DLD1 (cell line): ENCODE measurements around the gene ENSA.
"Not testable (repeated sequence)": the region's sequence is repeated elsewhere in the genome, so short reads cannot be mapped to it uniquely, and the experiment has no call there.

Experiments used
- in situ Hi-C: cut with HindIII; loops from 2 replicates; pipeline ENCODE4 v1.10.0; 2017; ENCODE audit warnings: low sequenced_read_pairs

ENSA gene

DNA sequence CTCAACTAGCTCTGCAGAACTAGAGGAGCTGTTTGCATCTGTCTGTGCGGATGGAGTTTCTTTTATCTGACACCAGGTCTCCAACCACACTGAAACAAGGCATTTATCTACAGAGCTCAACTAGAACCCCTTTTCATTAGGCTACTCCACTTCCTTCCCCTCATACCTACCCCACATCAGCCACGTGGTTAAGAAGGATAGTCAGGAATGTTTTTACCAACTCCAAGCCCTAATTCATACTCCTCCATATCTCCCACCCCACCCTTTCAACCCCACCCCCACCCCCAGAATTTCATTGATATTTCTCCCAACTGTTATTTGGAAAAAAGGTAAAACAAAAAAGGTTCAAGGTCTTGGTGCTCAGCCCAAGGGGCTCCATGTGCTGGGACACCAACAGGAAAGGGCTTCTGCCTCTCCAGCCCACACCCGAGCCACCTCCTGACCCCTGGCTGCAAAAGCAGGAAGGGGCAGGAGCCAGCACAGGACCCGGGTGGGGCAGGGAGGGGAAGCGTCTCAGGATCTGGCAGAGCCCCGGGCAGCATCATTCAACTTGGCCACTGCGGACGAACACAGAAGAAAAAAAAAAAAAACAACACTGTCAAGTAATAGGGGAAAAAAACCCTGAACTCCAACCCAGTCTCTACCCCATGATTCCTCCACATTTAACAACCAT lies 7.0 kb downstream of the ENSA start:
- in situ Hi-C loops: no loop called here

DNA sequence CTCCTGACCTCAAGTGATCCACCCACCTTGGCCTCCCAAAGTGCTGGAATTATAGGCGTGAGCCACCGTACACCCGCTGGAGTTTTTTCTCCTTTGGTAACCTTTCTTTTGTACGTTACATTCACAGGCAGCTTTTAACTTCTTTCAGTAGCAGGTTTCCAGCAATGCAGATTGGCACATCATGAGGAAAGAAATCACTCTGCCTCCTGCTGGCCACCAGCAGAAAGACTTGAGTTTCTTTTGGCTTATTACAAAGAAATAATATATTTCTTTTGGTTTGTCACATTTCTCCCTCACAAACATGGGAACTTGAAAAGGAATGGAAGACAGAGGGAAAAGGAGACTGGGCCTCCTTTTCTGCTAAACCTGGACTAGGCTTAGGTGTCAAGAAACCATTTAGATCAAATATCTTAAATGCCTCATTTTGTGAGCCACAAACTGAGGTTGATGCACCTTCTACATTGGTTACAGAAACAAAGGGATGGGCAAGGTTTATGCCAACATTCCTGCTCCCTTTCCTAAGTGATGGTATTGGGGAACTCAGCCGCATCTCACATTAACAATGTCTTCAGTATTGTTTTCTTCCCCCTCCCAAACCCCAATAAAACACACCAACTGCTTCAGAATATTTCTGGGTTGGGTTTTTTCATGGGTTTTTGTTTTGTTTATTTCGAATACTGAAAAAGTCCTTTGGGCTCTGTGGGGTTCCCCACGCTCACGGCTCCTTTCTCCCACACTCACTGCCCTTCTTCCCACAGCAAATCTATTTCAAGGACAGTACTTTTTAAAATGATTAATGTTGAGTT lies 7.7 kb downstream of the ENSA start:
- in situ Hi-C loops: no loop called here

- in situ Hi-C loops: no loop called here
These were observed 8.5 kb downstream of the ENSA start for GRCh38 chr1:150620919-150621318.

- in situ Hi-C loops: no loop called here
These were observed 9.6 kb downstream of the ENSA start for GRCh38 chr1:150619576-150620509.

DNA sequence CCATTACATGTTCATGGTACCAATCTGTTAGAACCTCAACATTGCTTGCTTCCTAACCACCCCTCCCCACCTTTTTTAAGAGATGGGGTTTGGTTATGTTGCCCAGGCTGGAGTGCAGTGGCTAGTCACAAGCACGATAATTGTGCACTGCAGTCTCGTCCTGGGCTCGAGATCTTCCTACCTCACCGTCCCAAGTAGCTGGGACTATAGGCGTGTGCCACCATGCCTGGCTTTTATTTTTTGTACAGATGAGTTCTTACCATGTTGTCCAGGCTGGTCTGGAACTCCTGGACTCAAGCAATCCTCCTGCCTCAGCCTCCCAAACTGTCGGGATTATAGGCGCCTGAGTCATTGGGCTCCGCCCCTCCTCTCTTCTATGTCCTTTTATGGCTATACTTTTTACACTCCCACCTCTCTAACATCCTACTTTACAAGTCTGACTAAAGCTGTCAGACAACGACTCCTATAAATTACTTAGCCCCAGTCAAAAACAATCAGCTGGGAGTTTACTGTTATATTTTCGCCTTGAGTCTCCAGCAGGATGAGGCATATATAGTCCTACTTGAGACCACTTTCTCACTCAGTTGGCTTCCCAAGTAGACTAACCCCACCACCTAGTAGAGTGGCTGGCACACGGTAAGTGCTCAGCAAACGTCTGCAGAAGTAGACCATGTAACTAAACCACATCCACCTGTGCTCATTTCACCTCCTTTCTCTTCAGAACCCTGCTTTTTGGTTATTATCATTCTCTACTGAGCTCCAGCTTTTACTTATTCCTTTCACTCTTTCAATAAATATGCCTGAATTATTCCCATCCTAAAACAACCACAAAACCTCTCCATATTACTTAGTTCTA lies 13.8 kb downstream of the ENSA start:
- in situ Hi-C loops: no loop called here

DNA sequence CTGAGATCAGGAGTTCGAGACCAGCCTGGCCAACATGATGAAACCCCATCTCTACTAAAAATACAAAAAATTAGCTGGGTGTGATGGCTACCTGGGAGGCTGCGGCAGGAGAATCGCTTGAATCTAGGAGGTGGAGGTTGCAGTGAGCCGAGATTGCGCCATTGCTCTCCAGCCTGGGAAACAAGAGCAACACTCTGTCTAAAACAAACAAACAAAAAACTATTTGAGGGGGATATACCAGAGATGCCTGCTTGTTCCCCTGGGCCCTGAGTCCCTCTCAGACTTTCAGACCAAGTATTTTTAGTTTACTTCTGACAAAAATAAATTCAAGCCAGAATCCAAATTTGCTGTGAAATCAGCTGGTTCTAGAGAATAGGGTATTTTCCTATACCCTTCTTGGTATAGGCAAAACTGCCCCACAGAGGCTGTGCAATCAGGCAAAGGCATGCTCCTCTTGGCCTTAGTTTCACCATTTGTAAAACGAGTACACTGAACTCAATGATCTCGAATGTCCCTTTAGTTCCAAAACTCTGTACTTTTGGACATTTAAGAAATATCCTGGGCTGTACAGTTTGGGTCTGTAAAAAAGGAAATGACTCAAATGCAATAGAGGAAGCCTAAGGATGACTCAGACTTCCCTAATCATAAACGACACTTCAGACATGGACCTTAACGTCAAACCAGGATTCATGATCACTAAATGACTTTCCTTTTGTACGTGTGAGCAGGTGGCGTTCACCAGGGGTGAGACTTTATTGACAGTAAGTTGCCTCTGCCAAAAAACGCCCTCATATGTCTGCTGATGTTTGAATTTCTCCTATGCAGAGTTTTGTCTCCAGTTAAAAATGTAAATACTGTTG lies 16.1 kb downstream of the ENSA start:
- in situ Hi-C loops: no loop called here

DNA sequence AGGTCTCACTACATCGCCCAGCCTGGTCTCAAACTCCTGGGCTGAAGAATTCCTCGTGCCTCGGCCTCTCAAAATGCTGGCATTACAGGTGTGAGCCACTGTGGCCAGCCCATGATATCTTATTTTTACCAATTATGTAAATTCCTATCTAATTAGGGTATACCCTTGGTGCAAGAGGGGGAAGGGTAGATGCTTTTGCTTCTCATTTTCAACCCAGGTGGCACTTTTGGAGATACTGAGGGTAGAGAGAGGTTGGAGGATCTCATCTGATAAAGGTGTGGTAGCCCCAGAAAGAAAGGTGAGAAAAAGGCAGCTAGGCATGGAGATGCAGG lies 17.4 kb downstream of the ENSA start:
- in situ Hi-C loops: no loop called here

GRCh38 chr1:150610576-150610975 lies 18.8 kb downstream of the ENSA start:
- in situ Hi-C loops: no loop called here

DNA sequence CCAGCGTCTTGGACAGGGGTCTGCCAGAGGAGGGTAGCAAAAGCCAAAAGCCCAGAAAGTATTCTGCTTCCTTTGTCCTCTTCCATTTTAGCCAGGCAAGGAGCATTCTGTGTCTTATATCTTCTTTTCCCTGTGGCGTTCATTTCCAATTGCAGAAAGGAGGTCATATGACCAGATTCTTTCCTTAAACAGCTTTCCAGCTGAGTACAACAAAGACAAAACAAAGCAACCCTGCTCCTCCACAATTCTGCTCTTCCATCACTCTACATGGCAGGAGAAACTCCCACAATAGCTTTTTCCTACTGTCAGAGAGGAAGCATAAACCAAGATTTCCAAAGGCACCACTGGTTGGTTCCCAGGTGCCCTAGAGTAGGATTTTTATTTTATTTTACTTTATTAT lies 19.7 kb downstream of the ENSA start:
- in situ Hi-C loops: no loop called here

GRCh38 chr1:150606463-150607142 lies 22.8 kb downstream of the ENSA start:
- in situ Hi-C loops: no loop called here

GRCh38 chr1:150605451-150605731 lies 24.0 kb downstream of the ENSA start:
- in situ Hi-C loops: not testable (repeated sequence)

- in situ Hi-C loops: no loop called here
These were observed 25.2 kb downstream of the ENSA start for GRCh38 chr1:150604226-150604588.

- in situ Hi-C loops: no loop called here
These were observed 25.7 kb downstream of the ENSA start for GRCh38 chr1:150603711-150604110.

DNA sequence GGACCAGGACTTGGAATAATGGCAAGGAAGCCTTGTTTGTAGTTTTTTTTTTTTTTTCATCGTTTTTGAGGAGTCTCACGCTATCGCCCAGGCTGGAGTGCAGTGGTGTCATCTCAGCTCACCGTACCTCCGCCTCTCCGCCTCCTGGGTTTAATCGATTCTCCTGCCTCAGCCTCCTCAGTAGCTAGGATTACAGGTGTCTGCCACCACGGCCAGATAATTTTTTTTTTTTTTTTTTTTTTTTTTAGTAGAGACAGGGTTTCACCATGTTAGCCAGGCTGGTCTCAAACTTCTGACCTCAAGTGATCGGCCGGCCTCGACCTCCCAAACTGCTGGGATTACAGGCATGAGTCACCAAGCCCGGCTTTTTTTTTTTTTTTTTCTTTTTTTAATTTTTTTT lies 27.0 kb downstream of the ENSA start:
- in situ Hi-C loops: not testable (repeated sequence)

- in situ Hi-C loops: no loop called here
These were observed 27.9 kb downstream of the ENSA start for GRCh38 chr1:150601540-150601939.

- in situ Hi-C loops: not testable (repeated sequence)
These were observed 31.1 kb downstream of the ENSA start for GRCh38 chr1:150598346-150598745.

- in situ Hi-C loops: no loop called here
These were observed 32.4 kb downstream of the ENSA start for GRCh38 chr1:150596976-150597375.

DNA sequence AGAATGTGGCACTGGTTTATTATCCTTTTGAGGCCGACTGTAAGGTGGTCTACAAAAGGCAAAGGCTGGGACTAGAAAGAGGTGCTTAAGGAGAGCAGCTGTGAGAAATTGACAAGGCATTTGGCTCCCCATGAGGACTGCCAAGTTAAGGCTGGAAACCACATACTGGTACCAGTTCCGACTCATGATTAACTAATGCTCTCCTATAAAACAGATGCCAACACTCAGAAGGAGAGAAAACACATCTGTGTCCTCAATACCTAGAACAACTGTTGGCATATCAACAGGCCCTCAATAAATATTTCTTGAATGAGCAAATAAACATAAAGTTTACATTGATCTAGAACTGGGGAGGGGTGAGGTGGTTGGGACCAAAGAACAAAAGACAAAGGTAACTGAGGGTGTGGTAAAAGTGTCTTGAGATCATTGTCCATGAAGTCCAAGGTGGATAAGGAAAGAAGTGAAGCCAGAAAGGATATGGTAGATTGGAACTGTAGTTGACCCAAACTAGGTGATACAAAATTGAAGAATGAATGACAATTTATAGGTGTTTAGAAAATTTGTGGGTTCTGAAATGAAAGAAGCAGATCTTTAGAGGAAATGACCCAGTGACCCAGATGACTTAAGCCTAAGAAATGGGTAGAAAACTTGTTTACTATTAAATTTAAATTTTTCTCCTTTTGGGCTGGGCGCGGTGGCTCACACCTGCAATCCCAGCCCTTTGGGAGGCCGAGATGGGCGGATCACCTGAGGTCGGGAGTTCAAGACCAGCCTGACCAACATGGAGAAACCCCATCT lies 33.1 kb downstream of the ENSA start:
- in situ Hi-C loops: no loop called here

DNA sequence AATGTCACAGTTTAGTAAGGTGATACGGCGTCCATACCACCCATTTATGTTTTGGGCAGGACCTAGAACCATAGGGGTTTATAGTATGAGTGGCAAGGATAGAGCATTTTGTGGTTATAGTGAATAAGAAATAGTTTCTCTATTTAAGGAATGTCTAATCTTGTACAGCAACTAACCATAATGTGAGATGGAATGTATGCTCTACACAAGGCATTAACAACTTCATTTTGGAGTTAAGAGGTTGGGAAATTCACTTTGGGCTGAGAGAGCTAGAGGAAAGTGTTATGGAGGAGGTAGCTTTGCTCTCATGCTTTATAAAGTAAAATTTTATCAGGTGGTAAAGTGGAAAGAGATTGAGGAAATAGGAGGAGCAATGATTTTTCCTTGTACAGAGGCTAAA lies 47.0 kb downstream of the ENSA start:
- in situ Hi-C loops: no loop called here
